Measurements from ENCODE around the gene TNRC6A.

The TNRC6A gene

DNA sequence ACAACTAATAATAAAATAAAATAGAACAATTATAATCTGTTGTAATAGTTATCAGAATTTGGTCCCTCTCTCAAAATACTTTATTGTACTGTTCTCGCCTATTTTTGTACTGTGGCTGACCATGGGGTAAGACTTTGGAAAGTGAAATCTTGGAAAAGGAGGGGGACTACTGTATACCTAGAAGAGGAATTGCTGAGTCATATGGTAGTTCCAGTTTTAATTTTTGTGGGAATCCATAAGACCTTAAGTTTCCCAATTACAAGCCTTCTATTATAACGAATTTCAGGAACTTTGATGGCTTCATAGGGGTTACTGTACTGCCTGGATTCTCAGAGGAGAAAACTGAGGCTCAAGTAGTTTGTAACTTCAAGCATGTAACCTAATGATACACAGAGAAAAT lies 35.5 kb downstream of the TNRC6A start:
- H3K27ac ChIP-seq: no peak overlapping the region
- no peak overlapping the region for H3K4me3 ChIP-seq (ENCODE audit: low read depth, low read length)
- TF ChIP-seq, protein P1, sequence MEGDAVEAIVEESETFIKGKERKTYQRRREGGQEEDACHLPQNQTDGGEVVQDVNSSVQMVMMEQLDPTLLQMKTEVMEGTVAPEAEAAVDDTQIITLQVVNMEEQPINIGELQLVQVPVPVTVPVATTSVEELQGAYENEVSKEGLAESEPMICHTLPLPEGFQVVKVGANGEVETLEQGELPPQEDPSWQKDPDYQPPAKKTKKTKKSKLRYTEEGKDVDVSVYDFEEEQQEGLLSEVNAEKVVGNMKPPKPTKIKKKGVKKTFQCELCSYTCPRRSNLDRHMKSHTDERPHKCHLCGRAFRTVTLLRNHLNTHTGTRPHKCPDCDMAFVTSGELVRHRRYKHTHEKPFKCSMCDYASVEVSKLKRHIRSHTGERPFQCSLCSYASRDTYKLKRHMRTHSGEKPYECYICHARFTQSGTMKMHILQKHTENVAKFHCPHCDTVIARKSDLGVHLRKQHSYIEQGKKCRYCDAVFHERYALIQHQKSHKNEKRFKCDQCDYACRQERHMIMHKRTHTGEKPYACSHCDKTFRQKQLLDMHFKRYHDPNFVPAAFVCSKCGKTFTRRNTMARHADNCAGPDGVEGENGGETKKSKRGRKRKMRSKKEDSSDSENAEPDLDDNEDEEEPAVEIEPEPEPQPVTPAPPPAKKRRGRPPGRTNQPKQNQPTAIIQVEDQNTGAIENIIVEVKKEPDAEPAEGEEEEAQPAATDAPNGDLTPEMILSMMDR (IDR thresholded peaks at IDR 0.05): no peak

DNA sequence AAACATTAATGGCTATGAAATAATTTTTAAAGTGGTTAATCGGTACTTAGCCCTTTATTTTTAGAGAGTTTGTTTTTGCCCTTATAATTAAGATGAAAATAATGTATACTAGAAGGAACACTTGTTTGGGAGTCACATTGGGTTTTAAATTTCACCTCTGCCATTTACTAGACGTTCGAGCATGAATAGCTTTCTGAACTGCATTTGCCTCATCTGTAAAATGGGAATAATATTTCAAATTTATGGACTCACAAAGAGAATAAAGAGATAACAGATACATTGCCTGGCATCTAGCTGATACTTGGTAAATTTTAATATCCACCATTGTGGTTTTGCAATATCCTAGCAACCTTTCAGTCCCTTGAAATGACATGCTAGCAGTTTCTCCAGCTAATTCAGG lies 36.6 kb downstream of the TNRC6A start:
- H3K36me3 ChIP-seq (ENCODE audit: control insufficient read depth, insufficient read depth, low read length): no peaks in the 10 kb centered on the region
- H3K27ac ChIP-seq: no peak overlapping the region
- TF ChIP-seq, protein P1 (IDR thresholded peaks at IDR 0.05): no peak
- H3K9me3 ChIP-seq (ENCODE audit: control insufficient read depth, low read length): no peaks in the 10 kb centered on the region
- no peaks in the 10 kb centered on the region for H3K4me1 ChIP-seq
- H2AFZ ChIP-seq: no peak overlapping the region
- H3K4me3 ChIP-seq (ENCODE audit: low read depth, low read length): no peak overlapping the region
- H3K9ac ChIP-seq: no peak overlapping the region
- H3K27me3 ChIP-seq (ENCODE audit: control insufficient read depth, insufficient read depth, low read length): no peaks in the 10 kb centered on the region
- peaks cover 3% of the 10 kb centered on the region for H3K79me2 ChIP-seq
- no peak overlapping the region for H3K4me2 ChIP-seq (ENCODE audit: low read length)

More for the DNA sequence above, 35.5 kb downstream of the TNRC6A start:
- H2AFZ ChIP-seq: no peak overlapping the region
- no peak overlapping the region for H3K4me2 ChIP-seq (ENCODE audit: low read length)
- no peaks in the 10 kb centered on the region for H3K27me3 ChIP-seq (ENCODE audit: control insufficient read depth, insufficient read depth, low read length)
- H3K79me2 ChIP-seq: peaks cover 3% of the 10 kb centered on the region
- no peaks in the 10 kb centered on the region for H3K4me1 ChIP-seq
- H3K9ac ChIP-seq: no peak overlapping the region
- no peaks in the 10 kb centered on the region for H3K36me3 ChIP-seq (ENCODE audit: control insufficient read depth, insufficient read depth, low read length)
- H3K9me3 ChIP-seq (ENCODE audit: control insufficient read depth, low read length): no peaks in the 10 kb centered on the region

DNA sequence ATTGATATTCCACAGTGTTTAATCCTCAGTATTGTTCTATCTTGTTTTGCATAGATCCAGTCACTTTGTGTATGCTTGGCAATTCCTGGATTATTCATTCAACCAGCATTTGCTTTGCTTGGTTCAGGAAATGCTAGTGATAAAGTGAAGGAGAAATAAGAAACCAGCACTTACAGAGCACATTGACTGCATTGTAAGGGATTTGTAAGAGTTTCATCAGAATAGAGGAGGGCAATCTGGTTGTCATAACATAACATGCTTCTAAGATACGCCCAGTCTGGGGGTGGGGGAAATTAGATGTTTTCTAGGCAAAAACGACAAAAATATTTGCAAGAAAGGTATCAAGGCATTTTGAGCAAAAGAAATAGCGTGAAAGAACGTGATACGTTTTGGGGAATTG lies 40.4 kb downstream of the TNRC6A start:
- Histone ChIP-seq H3K27ac (no peak overlapping the region), H3K4me3 (ENCODE audit: low read depth, low read length) (no peak overlapping the region), H3K36me3 (ENCODE audit: control insufficient read depth, insufficient read depth, low read length) (no peaks in the 10 kb centered on the region), H3K9me3 (ENCODE audit: control insufficient read depth, low read length) (no peaks in the 10 kb centered on the region), H3K4me1 (no peaks in the 10 kb centered on the region), H2AFZ (no peak overlapping the region), H3K27me3 (ENCODE audit: control insufficient read depth, insufficient read depth, low read length) (no peaks in the 10 kb centered on the region), H3K9ac (no peak overlapping the region), H3K79me2 (peaks cover 11% of the 10 kb centered on the region), H3K4me2 (ENCODE audit: low read length) (no peak overlapping the region)
- TF ChIP-seq, protein P1 (IDR thresholded peaks at IDR 0.05): no peak

DNA sequence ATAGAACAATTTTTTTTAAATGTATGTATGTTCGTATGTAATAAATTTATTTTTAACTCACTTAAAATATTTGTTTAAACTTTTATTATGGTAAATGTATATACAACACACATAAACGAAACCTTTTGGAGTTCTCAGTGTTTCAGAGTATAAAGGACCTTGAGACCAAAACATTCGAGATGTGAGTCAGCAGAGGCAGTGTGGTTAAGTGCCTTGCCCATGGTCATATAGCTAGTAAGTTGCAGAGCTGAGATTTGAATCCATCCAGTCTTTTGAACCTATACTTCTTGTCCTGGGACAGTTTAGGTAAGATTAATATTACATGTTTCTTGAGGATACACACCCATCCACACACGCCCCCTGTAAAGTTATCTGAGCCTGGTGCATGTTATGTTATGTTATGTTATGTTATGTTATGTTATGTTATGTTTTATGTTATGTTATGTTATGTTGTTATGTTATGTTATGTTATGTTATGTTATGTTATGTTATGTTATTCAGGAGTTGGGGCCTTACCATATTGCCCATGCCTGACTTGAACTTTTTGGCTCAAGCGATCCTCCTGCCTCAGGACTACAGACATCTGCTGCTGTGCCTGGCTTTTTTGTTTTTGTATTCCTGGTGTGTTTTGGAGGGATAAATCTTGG lies 41.8 kb downstream of the TNRC6A start:
- no peak overlapping the region for H3K4me3 ChIP-seq (ENCODE audit: low read depth, low read length)
- no peaks in the 10 kb centered on the region for H3K36me3 ChIP-seq (ENCODE audit: control insufficient read depth, insufficient read depth, low read length)
- H3K79me2 ChIP-seq: peaks cover 11% of the 10 kb centered on the region
- H3K4me1 ChIP-seq: peaks cover 6% of the 10 kb centered on the region
- no peak overlapping the region for H2AFZ ChIP-seq
- no peak overlapping the region for H3K4me2 ChIP-seq (ENCODE audit: low read length)
- no peaks in the 10 kb centered on the region for H3K27me3 ChIP-seq (ENCODE audit: control insufficient read depth, insufficient read depth, low read length)
- TF ChIP-seq, protein P1 (IDR thresholded peaks at IDR 0.05): no peak
- H3K27ac ChIP-seq: no peak overlapping the region
- H3K9ac ChIP-seq: no peak overlapping the region
- no peaks in the 10 kb centered on the region for H3K9me3 ChIP-seq (ENCODE audit: control insufficient read depth, low read length)

DNA sequence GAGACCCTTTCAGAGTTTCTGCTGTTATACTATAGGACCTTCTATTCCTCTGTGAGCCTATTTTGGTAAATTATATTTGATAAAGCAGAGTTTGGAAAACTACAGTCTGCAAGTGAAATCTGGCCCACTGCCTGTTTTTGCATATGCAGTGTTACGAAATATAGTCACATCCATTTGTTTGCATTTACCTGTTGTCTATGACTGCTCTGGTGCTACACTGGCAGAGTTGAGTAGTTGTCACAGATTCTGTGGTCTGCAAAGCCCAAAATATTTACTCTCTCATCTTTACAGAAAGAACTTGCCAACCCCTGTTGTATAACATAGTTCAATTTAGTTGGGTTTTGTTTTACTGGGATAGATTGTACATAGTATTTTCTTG lies 42.3 kb downstream of the TNRC6A start:
- TF ChIP-seq, protein P1 (IDR thresholded peaks at IDR 0.05): no peak
- Histone ChIP-seq H3K4me3 (ENCODE audit: low read depth, low read length) (no peak overlapping the region), H3K36me3 (ENCODE audit: control insufficient read depth, insufficient read depth, low read length) (no peaks in the 10 kb centered on the region), H3K4me2 (ENCODE audit: low read length) (no peak overlapping the region), H3K27me3 (ENCODE audit: control insufficient read depth, insufficient read depth, low read length) (no peaks in the 10 kb centered on the region), H3K27ac (no peak overlapping the region), H3K9me3 (ENCODE audit: control insufficient read depth, low read length) (no peaks in the 10 kb centered on the region), H3K79me2 (peaks cover 11% of the 10 kb centered on the region), H2AFZ (no peak overlapping the region), H3K4me1 (peaks cover 11% of the 10 kb centered on the region), H3K9ac (no peak overlapping the region)

Data from parathyroid adenoma (tissue), 2 donors.